Parathyroid adenoma (tissue), 2 donors: ENCODE data around the gene SLC24A3.

Source experiments
- H2AFZ ChIP-seq: fragments of 300-600 bp; sonication (generic); one replicate; pipeline ENCODE4 v1.7.0; 2017; ENCODE audit warnings: antibody characterized with exemption, mild to moderate bottlenecking
- H3K27ac ChIP-seq: fragments of 300-600 bp; sonication (generic); one replicate; pipeline ENCODE4 v1.7.0; 2017
- H3K27me3 ChIP-seq: fragments of 300-600 bp; sonication (generic); one replicate; pipeline ENCODE4 v1.7.0; 2017; ENCODE audit warnings: low read length; ENCODE audit not compliant: control insufficient read depth, insufficient read depth
- H3K36me3 ChIP-seq: fragments of 300-600 bp; sonication (generic); one replicate; pipeline ENCODE4 v1.7.0; 2017; ENCODE audit warnings: low read length; ENCODE audit not compliant: control insufficient read depth, insufficient read depth
- H3K4me1 ChIP-seq: fragments of 300-600 bp; sonication (generic); one replicate; pipeline ENCODE4 v1.7.0; 2017; ENCODE audit warnings: control low read depth
- H3K4me2 ChIP-seq: fragments of 300-600 bp; sonication (generic); one replicate; pipeline ENCODE4 v1.7.0; 2017; ENCODE audit warnings: low read length
- H3K4me3 ChIP-seq: fragments of 300-600 bp; sonication (generic); one replicate; pipeline ENCODE4 v1.7.0; 2017; ENCODE audit warnings: low read depth, low read length
- H3K79me2 ChIP-seq: fragments of 300-600 bp; sonication (generic); one replicate; pipeline ENCODE4 v1.7.0; 2017; ENCODE audit warnings: control low read depth
- H3K9ac ChIP-seq: fragments of 300-600 bp; sonication (generic); one replicate; pipeline ENCODE4 v1.7.0; 2017; ENCODE audit warnings: mild to moderate bottlenecking
- H3K9me3 ChIP-seq: fragments of 300-600 bp; sonication (generic); one replicate; pipeline ENCODE4 v1.7.0; 2017; ENCODE audit warnings: low read length; ENCODE audit not compliant: control insufficient read depth
- CTCF ChIP-seq: fragments of 300-600 bp; sonication (generic); IDR thresholded peaks from one replicate; pipeline ENCODE4 v1.7.0; 2017; ENCODE audit warnings: antibody characterized with exemption, mild to moderate bottlenecking
- donor health status: primary hyperparathyroidism.

SLC24A3 gene

GRCh38 chr20:19380211-19380610 lies 167.8 kb downstream of the SLC24A3 start:
- H3K9ac ChIP-seq, result no peak overlapping the region
- H2AFZ ChIP-seq, result no peak overlapping the region
- H3K79me2 ChIP-seq, result no peaks in the 10 kb centered on the region
- no peak overlapping the region for H3K27ac ChIP-seq
- H3K4me1 ChIP-seq, result no peaks in the 10 kb centered on the region
- H3K4me2 ChIP-seq, result no peak overlapping the region
- no peaks in the 10 kb centered on the region for H3K27me3 ChIP-seq
- no peak overlapping the region for H3K4me3 ChIP-seq
- no peaks in the 10 kb centered on the region for H3K9me3 ChIP-seq
- no peaks in the 10 kb centered on the region for H3K36me3 ChIP-seq
- no peak for TF ChIP-seq CTCF

- H3K27me3 ChIP-seq, result no peaks in the 10 kb centered on the region
- H2AFZ ChIP-seq, result no peak overlapping the region
- no peak overlapping the region for H3K4me2 ChIP-seq
- H3K4me3 ChIP-seq, result no peak overlapping the region
- H3K9me3 ChIP-seq, result no peaks in the 10 kb centered on the region
- H3K27ac ChIP-seq, result no peak overlapping the region
- H3K4me1 ChIP-seq, result no peaks in the 10 kb centered on the region
- TF ChIP-seq CTCF, result no peak
- no peak overlapping the region for H3K9ac ChIP-seq
- no peaks in the 10 kb centered on the region for H3K36me3 ChIP-seq
- H3K79me2 ChIP-seq, result no peaks in the 10 kb centered on the region
Observed at GRCh38 chr20:19381947-19382346, 169.5 kb downstream of the SLC24A3 start.

GRCh38 chr20:19382386-19383340 lies 170.2 kb downstream of the SLC24A3 start:
- Histone ChIP-seq H3K9ac (no peak overlapping the region), H3K27ac (no peak overlapping the region), H3K27me3 (no peaks in the 10 kb centered on the region), H2AFZ (no peak overlapping the region), H3K4me2 (no peak overlapping the region), H3K36me3 (no peaks in the 10 kb centered on the region), H3K9me3 (no peaks in the 10 kb centered on the region), H3K4me1 (no peaks in the 10 kb centered on the region), H3K4me3 (no peak overlapping the region), H3K79me2 (no peaks in the 10 kb centered on the region)
- no peak for TF ChIP-seq CTCF

- Histone ChIP-seq H3K4me3 (no peak overlapping the region), H3K79me2 (no peaks in the 10 kb centered on the region), H3K36me3 (no peaks in the 10 kb centered on the region), H3K9me3 (no peaks in the 10 kb centered on the region), H3K4me2 (no peak overlapping the region), H3K27ac (no peak overlapping the region), H2AFZ (no peak overlapping the region), H3K27me3 (no peaks in the 10 kb centered on the region), H3K9ac (no peak overlapping the region), H3K4me1 (no peaks in the 10 kb centered on the region)
- no peak for TF ChIP-seq CTCF
Observed at GRCh38 chr20:19384940-19385339, 172.5 kb downstream of the SLC24A3 start.

GRCh38 chr20:19387251-19387650 lies 174.8 kb downstream of the SLC24A3 start:
- no peaks in the 10 kb centered on the region for H3K79me2 ChIP-seq
- H3K4me2 ChIP-seq, result no peak overlapping the region
- no peaks in the 10 kb centered on the region for H3K36me3 ChIP-seq
- no peak for TF ChIP-seq CTCF
- H3K9me3 ChIP-seq, result no peaks in the 10 kb centered on the region
- H2AFZ ChIP-seq, result no peak overlapping the region
- H3K4me3 ChIP-seq, result no peak overlapping the region
- H3K9ac ChIP-seq, result no peak overlapping the region
- no peak overlapping the region for H3K27ac ChIP-seq
- no peaks in the 10 kb centered on the region for H3K27me3 ChIP-seq
- no peaks in the 10 kb centered on the region for H3K4me1 ChIP-seq
